CD14-positive monocyte (primary cell): ENCODE measurements around the gene GPX3. TPM values are rescaled to one million over a fixed set of nuclear protein-coding genes. Genes with fewer than 3 reads are reported as not detected.

Experiments
- DNase-seq, 3 donors: peaks; one replicate each; pipeline ENCODE4 v3.0.0-alpha.2; 2011 to 2022
- H2AFZ ChIP-seq: 2 replicates; pipeline ENCODE4 v1.6.0; 2012; ENCODE audit warnings: mild to moderate bottlenecking, low read depth, low read length, inconsistent platforms; ENCODE audit not compliant: insufficient read depth, poor library complexity, severe bottlenecking
- H3K27ac ChIP-seq, 2 donors: 1 replicate in 1 of 2; 2 replicates in 1 of 2; pipeline ENCODE4 v1.5.1; 2012 to 2013; ENCODE audit warnings: low read length in 2 of 2, control low read depth in 1 of 2, inconsistent platforms in 1 of 2, low read depth in 1 of 2, mild to moderate bottlenecking in 1 of 2
- H3K27me3 ChIP-seq, 2 donors: one replicate each; pipeline versions ENCODE4 v1.6.0 to v1.6.1; 2011 to 2013; ENCODE audit warnings: low read length in 2 of 2; ENCODE audit not compliant: control insufficient read depth in 2 of 2, insufficient read depth in 2 of 2
- H3K36me3 ChIP-seq, 2 donors: replicated peaks in 1 of 2; 1 replicate in 1 of 2; 2 replicates in 1 of 2; pipeline versions ENCODE4 v1.5.1 to v1.6.1; 2012 to 2013; ENCODE audit warnings: low read length in 2 of 2, control low read depth in 1 of 2, inconsistent platforms in 1 of 2, mild to moderate bottlenecking in 1 of 2; ENCODE audit not compliant: insufficient read depth in 2 of 2, control insufficient read depth in 1 of 2
- H3K4me1 ChIP-seq, 2 donors: 1 replicate in 1 of 2; 2 replicates in 1 of 2; pipeline versions ENCODE4 v1.5.1 to v1.6.1; 2012 to 2013; ENCODE audit warnings: low read length in 2 of 2, control low read depth in 1 of 2, inconsistent platforms in 1 of 2, mild to moderate bottlenecking in 1 of 2, moderate library complexity in 1 of 2; ENCODE audit not compliant: insufficient read depth in 2 of 2, control insufficient read depth in 1 of 2
- H3K4me2 ChIP-seq: replicated peaks from 2 replicates; pipeline ENCODE3; 2012; ENCODE audit warnings: low read length, moderate library complexity, mild to moderate bottlenecking; ENCODE audit not compliant: poor library complexity, severe bottlenecking; ENCODE audit errors: extremely low read depth
- H3K4me3 ChIP-seq, 3 experiments: fragments of 200-600 bp in 1 of 3; sonication (generic) in 1 of 3; replicated peaks in 1 of 3; 1 replicate in 2 of 3; 2 replicates in 1 of 3; pipeline ENCODE4 v1.5.1; 2011 to 2013; ENCODE audit warnings: low read length in 3 of 3, mild to moderate bottlenecking in 3 of 3, control low read depth in 2 of 3, low read depth in 2 of 3, inconsistent platforms in 1 of 3, moderate library complexity in 1 of 3
- H3K79me2 ChIP-seq: 2 replicates; pipeline ENCODE4 v1.6.0; 2012; ENCODE audit warnings: mild to moderate bottlenecking, control low read depth, inconsistent platforms, low read length, moderate library complexity; ENCODE audit not compliant: insufficient read depth
- H3K9ac ChIP-seq: 2 replicates; pipeline ENCODE4 v1.6.0; 2017; ENCODE audit warnings: low read length, mild to moderate bottlenecking; ENCODE audit not compliant: insufficient read depth, poor library complexity, severe bottlenecking
- H3K9me3 ChIP-seq, 2 donors: replicated peaks in 1 of 2; 1 replicate in 1 of 2; 2 replicates in 1 of 2; pipeline versions ENCODE4 v1.5.1 to v1.6.1; 2012 to 2013; ENCODE audit warnings: low read length in 2 of 2, control low read depth in 1 of 2; ENCODE audit not compliant: control insufficient read depth in 1 of 2, insufficient read depth in 1 of 2
- H4K20me1 ChIP-seq: 2 replicates; pipeline ENCODE4 v1.6.0; 2012; ENCODE audit warnings: mild to moderate bottlenecking, low read length, control low read depth, moderate library complexity; ENCODE audit not compliant: insufficient read depth
- H3K27ac Mint-ChIP-seq, 7 donors: one replicate each; pipeline ENCODE4 v1.8.0; 2020; ENCODE audit warnings: mild to moderate bottlenecking in 7 of 7, mixed read lengths in 7 of 7, moderate library complexity in 6 of 7, inconsistent platforms in 2 of 7
- H3K27me3 Mint-ChIP-seq, 3 donors: one replicate each; pipeline ENCODE4 v1.8.0; 2021 to 2022; ENCODE audit warnings: low read depth in 3 of 3, mild to moderate bottlenecking in 3 of 3, mixed read lengths in 3 of 3, moderate library complexity in 3 of 3, inconsistent platforms in 1 of 3
- H3K36me3 Mint-ChIP-seq, 2 donors: one replicate each; pipeline ENCODE4 v1.8.0; 2020; ENCODE audit warnings: mixed read lengths in 2 of 2, inconsistent platforms in 1 of 2, mild to moderate bottlenecking in 1 of 2
- H3K4me1 Mint-ChIP-seq: one replicate; pipeline ENCODE4 v1.8.0; 2020; ENCODE audit warnings: mild to moderate bottlenecking, mixed read lengths
- H3K4me3 Mint-ChIP-seq, 2 donors: one replicate each; pipeline ENCODE4 v1.8.0; 2020; ENCODE audit warnings: mild to moderate bottlenecking in 2 of 2, mixed read lengths in 2 of 2, moderate library complexity in 1 of 2
- H3K9me3 Mint-ChIP-seq, 7 donors: one replicate each; pipeline ENCODE4 v1.8.0; 2020 to 2022; ENCODE audit warnings: mixed read lengths in 7 of 7, mild to moderate bottlenecking in 6 of 7, moderate library complexity in 6 of 7, inconsistent platforms in 2 of 7
- CTCF ChIP-seq: fragments of 200-600 bp; IDR thresholded peaks from one replicate; pipeline ENCODE4 v1.8.0; 2022; ENCODE audit warnings: antibody characterized with exemption, mild to moderate bottlenecking
- WGBS: methylation state at CpG from one replicate; pipeline ENCODE4 v1.1.5; 2013; ENCODE audit warnings: missing lambda C conversion rate; ENCODE audit not compliant: insufficient coverage; 5-methylcytosine and 5-hydroxymethylcytosine counted together
- intact Hi-C, 2 donors: fragments of 100-400 bp; cut with micrococcal nuclease; formaldehyde crosslinking; loops; one replicate each; pipeline versions ENCODE4 v1.15.0 to v1.15.1; 2023
- polyA plus RNA-seq, 3 donors: library from polyadenylated mRNA; depleted of rRNA in 1 of 3; unstranded in 2 of 3; stranded (reverse) in 1 of 3; fragments of 300-500 nt in 2 of 3; fragments of >200 nt in 1 of 3; fragmentation: Illumina TruSeq in 2 of 3; gene quantifications; 1 replicate in 2 of 3; 2 replicates in 1 of 3; pipeline ENCODE4 v1.2.3, GENCODE V29; 2012 to 2021

GPX3 gene
- polyA plus RNA-seq, 3 donors, result 3.5 to 12.7 (median 3.8) TPM

GRCh38 chr5:151056379-151057325 lies 36.3 kb downstream of the GPX3 start:
- H3K36me3 ChIP-seq, result peaks cover 27 to 40% of the 10 kb centered on the region in 2 donors
- peak; percentile 89 to 99 (median 93) for DNase-seq
- H3K9me3 ChIP-seq, result no peaks in the 10 kb centered on the region
- intact Hi-C loops, result loop anchor here (5.0 to 10.0 kb wide), 4 partner anchors 36 to 198 kb away; partner anchors contain the start of genes ANXA6 (in 1 of the 2) and GM2A (in 1 of the 2)
- H3K4me1 ChIP-seq, result peaks cover 89 to 99% of the 10 kb centered on the region in 2 donors
- H3K36me3 Mint-ChIP-seq, result peaks cover 72 to 93% of the 10 kb centered on the region in 2 donors
- peaks cover 68% of the 10 kb centered on the region for H4K20me1 ChIP-seq
- peak overlapping the region; percentile 37 to 50 for H3K4me3 Mint-ChIP-seq
- H3K4me3 ChIP-seq, result peak overlapping the region in 1 of 3 experiments; percentile 33
- WGBS, result 69% methylated on average over 15 of the region's 25 CpGs
- H3K27me3 ChIP-seq, result no peaks in the 10 kb centered on the region
- peak overlapping the region; percentile 47 for H3K4me2 ChIP-seq
- H3K9me3 Mint-ChIP-seq, result no peaks in the 10 kb centered on the region
- peak overlapping the region; percentile 72 for H3K9ac ChIP-seq
- H3K27me3 Mint-ChIP-seq, result peaks cover 0 to 4% (median 0%) of the 10 kb centered on the region in 3 donors
- peaks cover 64% of the 10 kb centered on the region for H3K79me2 ChIP-seq
- no peak for TF ChIP-seq CTCF
- peak overlapping the region; percentile 84 to 97 (median 92) for H3K27ac Mint-ChIP-seq
- H2AFZ ChIP-seq, result no peak overlapping the region
- peaks cover 96% of the 10 kb centered on the region for H3K4me1 Mint-ChIP-seq
- peak overlapping the region; percentile 52 to 90 for H3K27ac ChIP-seq

GRCh38 chr5:151058301-151058700 lies 37.9 kb downstream of the GPX3 start:
- H3K79me2 ChIP-seq, result peaks cover 70% of the 10 kb centered on the region
- peaks cover 66% of the 10 kb centered on the region for H4K20me1 ChIP-seq
- intact Hi-C loops, result loop anchor here (2.0 to 10.0 kb wide), 5 partner anchors 22 to 196 kb away; partner anchors contain the start of genes ANXA6 (in 1 of the 2), GM2A (in 1 of the 2) and TNIP1 (in 1 of the 2)
- peaks cover 35 to 55% of the 10 kb centered on the region in 2 donors for H3K36me3 ChIP-seq
- peaks cover 0 to 4% (median 0%) of the 10 kb centered on the region in 3 donors for H3K27me3 Mint-ChIP-seq
- peaks cover 97% of the 10 kb centered on the region for H3K4me1 Mint-ChIP-seq
- H3K36me3 Mint-ChIP-seq, result peaks cover 76 to 94% of the 10 kb centered on the region in 2 donors
- WGBS, result 95% methylated on average over 3 of the region's 5 CpGs
- peaks cover 90 to 99% of the 10 kb centered on the region in 2 donors for H3K4me1 ChIP-seq
- no peaks in the 10 kb centered on the region for H3K9me3 Mint-ChIP-seq
- H3K27ac Mint-ChIP-seq, result peak overlapping the region; percentile 96 to 99 (median 99)
- peak overlapping the region; percentile 53 for H3K4me2 ChIP-seq
- no peak overlapping the region for H2AFZ ChIP-seq
- H3K9me3 ChIP-seq, result no peaks in the 10 kb centered on the region
- peak overlapping the region; percentile 69 to 90 for H3K27ac ChIP-seq
- peak in 1 of 3 donors; percentile 55 for DNase-seq
- peak overlapping the region; percentile 57 to 62 for H3K4me3 Mint-ChIP-seq
- TF ChIP-seq CTCF, result peak; percentile 13
- peak overlapping the region in 1 of 3 experiments; percentile 43 for H3K4me3 ChIP-seq
- H3K27me3 ChIP-seq, result no peaks in the 10 kb centered on the region
- H3K9ac ChIP-seq, result peak overlapping the region; percentile 52
